Measurements from ENCODE around the gene SCRT2.

SCRT2 gene

GRCh38 chr20:664151-664550, 11.5 kb downstream of the SCRT2 start:
- TF ChIP-seq, protein P1, sequence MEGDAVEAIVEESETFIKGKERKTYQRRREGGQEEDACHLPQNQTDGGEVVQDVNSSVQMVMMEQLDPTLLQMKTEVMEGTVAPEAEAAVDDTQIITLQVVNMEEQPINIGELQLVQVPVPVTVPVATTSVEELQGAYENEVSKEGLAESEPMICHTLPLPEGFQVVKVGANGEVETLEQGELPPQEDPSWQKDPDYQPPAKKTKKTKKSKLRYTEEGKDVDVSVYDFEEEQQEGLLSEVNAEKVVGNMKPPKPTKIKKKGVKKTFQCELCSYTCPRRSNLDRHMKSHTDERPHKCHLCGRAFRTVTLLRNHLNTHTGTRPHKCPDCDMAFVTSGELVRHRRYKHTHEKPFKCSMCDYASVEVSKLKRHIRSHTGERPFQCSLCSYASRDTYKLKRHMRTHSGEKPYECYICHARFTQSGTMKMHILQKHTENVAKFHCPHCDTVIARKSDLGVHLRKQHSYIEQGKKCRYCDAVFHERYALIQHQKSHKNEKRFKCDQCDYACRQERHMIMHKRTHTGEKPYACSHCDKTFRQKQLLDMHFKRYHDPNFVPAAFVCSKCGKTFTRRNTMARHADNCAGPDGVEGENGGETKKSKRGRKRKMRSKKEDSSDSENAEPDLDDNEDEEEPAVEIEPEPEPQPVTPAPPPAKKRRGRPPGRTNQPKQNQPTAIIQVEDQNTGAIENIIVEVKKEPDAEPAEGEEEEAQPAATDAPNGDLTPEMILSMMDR (IDR thresholded peaks at IDR 0.05; ENCODE audit: low read depth, low read length): no peak
- no peak for DNase-seq (ENCODE audit: extremely low read depth, low read depth)

GRCh38 chr20:663315-664090, 12.1 kb downstream of the SCRT2 start:
- DNase-seq (ENCODE audit: extremely low read depth, low read depth): no peak
- TF ChIP-seq, protein P1 (IDR thresholded peaks at IDR 0.05; ENCODE audit: low read depth, low read length): no peak

DNA sequence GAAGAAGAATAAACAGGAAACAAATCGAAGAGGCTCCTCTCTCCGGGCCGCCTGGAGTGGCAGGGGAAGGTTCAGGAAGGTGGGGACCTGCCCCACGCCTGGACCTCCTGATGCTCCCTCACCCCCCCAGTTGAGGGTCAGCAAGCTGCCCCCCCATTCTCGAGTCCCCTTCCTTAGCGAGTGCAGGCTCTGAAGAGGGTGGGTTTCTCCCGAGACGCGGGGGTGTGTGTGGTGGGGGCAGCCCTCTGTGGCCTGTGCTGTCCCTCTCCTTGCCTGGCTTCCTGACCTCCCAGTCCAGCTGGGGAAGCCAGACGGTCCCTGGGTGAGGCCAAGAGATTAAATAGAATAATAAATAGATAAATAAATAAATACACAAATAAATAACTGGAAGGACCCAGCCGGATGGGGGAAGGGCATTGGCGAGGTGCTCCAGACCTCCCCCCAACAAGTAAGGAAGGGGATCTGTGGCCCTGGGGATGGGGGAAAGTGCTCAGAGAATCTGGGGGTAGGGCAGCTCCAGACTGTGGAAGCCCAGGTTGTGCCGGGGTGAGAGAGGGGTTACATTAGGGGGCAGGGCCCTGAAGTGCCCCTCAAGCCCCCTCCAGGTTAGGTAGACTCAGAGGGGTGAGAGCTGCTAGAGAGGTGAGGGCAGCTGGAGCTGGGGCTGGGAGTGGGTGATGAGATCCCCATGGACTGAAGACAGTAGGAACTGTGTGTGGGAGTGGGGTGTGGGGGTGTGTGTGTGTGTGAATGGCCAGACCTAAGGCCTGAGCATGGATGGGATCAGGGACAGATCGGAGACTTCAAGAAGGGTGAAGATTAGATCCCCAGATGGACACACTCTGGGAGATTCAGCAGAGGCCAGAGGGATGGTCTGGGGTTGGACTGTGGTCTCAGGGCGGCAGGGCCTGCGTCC, 13.1 kb downstream of the SCRT2 start:
- DNase-seq (ENCODE audit: extremely low read depth, low read depth): no peak
- TF ChIP-seq, protein P1 (IDR thresholded peaks at IDR 0.05; ENCODE audit: low read depth, low read length): no peak

DNA sequence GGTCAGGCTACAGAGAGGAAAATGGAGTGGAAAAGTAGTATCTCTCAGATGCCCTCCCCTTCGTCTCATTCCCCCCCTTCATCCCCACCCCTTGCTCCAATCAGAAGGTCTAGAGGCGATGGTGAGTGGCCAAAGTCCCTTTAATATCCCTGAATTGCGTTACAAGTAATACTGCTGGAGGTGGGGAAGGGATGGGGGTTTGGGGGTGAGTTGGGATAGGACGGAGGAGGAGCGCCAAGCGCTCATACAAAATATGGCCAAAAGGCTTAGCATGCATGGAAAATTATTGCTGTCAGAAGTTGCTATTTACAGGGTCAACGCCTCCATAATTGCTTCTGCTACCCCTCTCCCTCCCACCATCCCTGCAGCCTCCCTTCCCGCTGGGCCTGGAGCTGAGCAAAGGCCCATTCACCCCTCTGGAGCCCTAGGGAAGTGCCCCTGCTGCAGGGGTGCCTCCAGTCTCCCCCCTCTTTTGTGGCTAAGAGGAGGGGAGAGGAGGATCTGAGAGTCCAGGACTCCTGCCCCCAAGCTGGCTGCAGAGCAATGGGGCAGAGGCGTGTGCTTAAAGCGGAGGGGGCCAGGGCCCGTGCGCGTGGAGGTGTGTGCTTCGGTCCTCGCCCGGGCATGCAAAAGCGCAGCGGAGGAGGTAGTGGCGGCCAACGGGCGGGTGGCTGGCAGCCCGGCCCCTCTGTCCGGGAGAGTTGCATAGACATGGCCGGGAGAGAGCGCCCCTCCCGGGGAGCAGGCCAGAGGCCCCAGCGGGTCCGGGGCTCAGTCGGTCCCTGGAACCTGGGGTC, 13.9 kb downstream of the SCRT2 start:
- no peak for DNase-seq (ENCODE audit: extremely low read depth, low read depth)
- TF ChIP-seq, protein P1 (IDR thresholded peaks at IDR 0.05; ENCODE audit: low read depth, low read length): no peak

GRCh38 chr20:658731-659291, 16.8 kb downstream of the SCRT2 start:
- TF ChIP-seq, protein P1 (IDR thresholded peaks at IDR 0.05; ENCODE audit: low read depth, low read length): no peak
- DNase-seq (ENCODE audit: extremely low read depth, low read depth): no peak

GRCh38 chr20:658202-658601, 17.4 kb downstream of the SCRT2 start:
- TF ChIP-seq, protein P1 (IDR thresholded peaks at IDR 0.05; ENCODE audit: low read depth, low read length): no peak
- no peak for DNase-seq (ENCODE audit: extremely low read depth, low read depth)

Data from AG09319 (cell line).